HG03159 (cell line): ENCODE data around the gene ITGAD.

Source experiments
- ATAC-seq: cut with Tn5 transposase; IDR thresholded peaks from one replicate; pipeline ENCODE4 v1.9.1; 2021; ENCODE audit warnings: mild to moderate bottlenecking, moderate library complexity; ENCODE audit not compliant: unreplicated experiment

The ITGAD gene

DNA sequence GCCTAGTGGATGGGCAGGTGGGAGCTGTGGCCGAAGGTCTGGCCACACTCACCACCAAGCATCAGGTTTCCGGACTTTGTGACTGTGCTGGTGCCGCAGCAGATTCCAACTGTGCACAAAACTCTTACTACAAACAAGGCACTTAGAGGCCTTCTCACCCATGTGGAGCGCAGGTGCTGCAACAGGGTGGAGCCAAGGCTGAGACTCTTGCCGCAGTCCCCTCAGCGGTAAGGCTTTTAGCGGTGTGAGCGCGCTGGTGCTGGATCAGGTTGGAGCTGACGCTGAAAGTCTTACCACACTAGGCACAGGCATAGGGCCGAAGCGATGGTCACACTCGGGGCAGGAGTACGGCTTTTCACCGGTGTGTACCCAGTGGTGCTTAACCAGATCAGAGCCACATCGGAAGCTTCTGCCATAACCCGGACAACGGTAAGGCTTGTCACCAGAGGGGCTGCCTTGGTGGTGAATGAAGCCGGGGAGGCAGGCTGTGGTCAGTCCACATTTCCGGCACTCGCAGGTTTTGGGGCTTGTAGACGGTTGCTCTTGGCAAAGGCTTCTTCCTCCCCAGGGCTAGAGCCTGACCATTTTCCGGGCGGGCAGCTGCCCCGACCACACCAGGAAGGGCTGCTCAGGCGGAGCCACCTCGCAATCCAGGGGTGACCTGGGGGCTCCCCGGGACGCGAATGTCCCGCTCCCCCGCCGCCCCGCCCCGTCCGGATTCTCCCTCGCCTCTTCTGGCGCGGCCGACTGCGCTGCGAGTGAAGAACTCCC is 65.1 kb downstream of the ITGAD start:
- ATAC-seq: no peak

DNA sequence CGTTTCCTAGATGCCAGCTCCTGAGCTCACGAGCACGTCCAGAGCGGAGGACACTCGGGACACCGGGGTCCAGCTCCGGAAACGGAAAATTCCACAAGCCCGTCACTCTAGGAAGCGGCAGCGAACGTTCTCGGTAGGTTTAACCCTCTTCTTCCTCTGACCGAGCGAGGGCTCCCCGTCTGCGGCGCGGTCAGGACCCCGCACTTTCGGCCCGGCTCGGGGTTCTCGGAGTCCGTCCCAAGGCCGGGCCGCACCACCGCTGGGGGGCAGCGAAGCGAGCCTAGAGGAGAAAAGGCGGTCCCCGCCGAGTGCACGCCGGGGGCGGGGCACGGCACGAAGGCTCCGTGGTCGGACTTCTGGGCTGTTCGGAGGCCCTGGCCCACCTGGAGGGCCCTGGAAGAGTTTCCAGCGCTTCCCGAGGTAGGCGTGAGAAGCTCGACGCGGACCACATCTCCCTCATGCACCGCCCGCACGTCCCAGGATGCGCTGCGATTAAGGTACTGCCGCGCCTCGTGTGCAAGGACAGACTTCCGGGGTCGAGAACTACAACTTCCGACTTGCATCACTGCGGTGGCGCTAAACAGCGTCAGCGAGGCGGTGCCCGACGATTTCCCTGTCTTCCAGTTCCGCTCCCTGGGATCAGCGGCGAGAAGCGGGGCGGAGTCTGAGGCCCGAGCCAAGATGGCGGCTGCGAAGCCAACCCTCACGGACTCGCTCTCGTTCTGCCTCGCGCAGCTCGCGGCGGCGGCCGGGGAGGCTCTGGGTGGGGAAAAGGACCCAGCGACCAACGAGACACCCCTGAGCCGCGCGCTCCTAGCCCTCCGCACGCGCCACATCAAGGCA is 65.9 kb downstream of the ITGAD start, which contains the start of gene ARMC5:
ARMC5 (plus strand) TSS at position 658 of the 843 bp plus-strand sequence; CDS start at position 682, 24 bp downstream.
- peak; percentile 72 for ATAC-seq

DNA sequence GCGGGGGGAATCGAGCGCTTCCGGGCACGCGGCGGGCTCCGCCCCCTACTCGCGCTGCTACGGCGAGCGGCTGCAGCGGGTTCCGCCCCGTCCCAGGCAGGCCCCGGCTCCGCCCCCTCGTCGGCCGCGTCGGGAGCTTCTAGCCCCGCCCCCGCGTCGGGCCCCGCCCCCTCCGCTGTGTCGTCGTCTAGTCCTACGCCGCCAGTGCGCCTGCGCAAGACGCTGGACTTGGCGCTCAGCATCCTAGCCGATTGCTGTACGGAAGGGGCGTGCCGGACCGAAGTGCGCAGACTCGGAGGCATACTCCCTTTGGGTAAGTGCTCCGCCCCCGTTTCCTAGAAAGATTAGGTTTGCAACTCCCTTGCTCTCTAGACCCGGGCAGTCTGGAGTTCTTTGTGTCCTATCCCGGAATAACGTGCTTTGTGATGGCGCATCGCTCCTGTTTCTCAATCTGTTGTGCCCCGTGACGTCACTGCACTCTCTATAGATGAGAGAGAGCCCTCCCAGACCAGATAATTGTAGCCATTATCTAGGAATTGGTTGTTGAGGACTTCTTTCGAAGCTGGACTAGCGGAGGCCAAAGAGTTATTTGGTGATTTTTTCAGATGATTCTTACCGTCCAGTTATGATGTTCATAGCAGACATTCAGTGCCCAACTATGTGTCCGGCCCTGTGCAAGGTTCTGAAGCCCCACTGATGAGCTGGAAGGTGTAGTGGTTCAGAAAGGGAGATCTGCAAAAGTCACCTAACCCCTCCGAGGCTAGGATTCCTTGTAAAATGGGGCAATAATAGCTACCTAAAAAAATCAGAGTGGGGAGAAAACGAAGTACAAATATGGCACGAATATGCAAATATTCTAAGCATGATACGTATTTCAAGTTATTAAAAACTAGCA is 66.8 kb downstream of the ITGAD start:
- peak; percentile 67 for ATAC-seq

DNA sequence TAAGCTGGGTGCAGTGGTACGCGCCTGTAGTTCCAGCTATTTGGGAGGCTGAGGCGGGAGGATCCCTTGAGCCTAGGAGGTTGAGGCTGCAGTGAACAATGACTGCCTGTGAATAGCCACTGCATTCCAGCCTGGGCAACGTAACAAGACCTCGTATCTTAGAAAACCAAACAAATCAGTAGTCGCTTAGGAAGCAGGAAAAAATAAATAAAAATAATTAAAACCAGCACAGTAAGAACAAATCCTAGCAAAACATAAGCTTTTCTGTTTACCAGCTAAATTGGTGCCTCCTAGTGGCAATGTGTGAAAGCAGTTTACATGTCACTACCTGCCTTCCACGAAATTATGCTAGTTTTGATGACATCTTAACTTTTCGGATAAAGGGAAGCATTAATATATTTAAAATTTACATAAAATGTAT is 67.5 kb downstream of the ITGAD start:
- ATAC-seq: no peak

DNA sequence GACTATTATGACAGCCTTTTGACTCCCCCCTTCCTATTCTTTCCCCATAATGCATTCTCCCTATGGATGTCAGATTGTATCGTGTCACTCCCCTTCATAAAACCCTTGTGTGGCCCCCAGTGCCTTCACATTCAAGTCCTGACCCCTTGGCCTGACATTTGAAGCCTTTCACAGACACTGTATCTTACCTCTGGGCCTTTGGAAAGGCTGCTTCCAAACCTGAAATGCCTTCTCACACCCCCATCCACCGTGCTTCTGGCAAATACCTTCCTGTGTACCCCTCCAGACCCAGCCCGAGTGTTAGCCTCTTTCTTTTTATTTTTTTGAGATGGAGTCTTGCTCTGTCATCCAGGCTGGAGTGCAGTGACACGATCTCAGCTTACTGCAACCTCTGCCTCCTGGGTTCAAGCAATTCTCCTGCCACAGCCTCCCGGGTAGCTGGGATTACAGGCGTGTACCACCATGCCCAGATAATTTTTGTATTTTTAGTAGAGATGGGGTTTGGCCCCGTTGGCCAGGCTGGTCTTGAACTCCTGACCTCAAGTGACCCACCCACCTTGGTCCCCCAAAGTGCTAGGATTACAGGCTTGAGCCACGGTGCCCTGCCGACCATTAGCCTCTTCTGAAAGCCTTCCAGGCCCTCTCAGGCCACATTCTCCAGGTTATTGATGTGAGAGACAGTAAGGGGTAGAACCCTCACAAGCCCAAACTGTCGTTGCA is 68.2 kb downstream of the ITGAD start:
- ATAC-seq: no peak

DNA sequence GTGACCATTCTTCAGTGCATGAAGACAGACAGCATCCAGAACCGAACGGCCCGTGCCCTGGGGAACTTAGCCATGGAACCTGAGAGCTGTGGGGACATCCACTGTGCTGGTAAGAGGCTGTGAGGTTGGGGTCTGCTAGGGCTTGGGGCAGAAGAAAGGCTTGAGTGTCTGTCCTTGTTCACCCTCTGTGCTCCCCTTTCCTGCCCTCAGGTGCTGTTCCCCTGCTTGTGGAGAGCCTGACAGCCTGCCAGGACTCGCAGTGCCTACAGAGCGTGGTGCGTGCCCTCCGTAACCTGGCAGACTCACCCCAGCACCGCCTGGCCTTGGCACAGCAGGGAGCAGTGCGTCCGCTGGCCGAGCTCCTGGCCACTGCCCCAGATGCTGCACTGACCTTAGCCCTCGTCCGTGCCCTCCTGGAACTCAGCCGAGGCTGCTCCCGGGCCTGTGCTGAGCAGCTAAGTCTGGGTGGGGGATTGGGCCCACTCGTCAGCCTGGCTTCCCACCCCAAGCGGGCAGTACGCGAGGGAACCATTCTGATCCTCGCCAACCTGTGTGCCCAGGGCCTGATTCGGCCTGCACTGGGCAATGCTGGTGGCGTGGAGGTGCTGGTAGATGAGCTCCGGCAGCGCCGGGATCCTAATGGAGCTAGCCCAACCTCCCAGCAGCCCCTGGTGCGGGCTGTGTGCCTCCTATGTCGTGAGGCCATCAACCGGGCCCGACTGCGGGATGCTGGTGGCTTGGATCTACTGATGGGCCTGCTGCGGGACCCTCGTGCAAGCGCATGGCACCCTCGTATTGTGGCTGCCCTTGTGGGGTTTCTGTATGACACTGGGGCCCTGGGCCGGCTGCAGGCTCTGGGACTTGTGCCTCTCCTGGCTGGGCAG is 69.0 kb downstream of the ITGAD start:
- ATAC-seq: no peak

DNA sequence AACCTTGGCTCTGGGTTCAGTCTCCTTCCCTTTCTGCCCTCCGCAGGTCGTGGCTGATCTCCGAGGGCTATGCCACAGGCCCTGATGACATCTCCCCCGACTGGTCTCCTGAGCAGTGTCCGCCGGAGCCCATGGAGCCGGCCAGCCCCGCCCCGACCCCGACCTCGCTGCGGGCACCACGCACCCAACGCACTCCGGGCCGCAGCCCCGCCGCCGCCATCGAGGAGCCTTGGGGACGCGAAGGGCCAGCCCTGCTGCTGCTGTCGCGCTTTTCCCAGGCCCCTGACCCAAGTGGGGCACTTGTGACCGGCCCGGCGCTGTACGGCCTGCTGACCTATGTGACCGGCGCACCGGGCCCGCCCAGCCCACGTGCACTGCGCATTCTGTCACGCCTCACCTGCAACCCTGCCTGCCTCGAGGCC is 71.2 kb downstream of the ITGAD start:
- no peak for ATAC-seq

DNA sequence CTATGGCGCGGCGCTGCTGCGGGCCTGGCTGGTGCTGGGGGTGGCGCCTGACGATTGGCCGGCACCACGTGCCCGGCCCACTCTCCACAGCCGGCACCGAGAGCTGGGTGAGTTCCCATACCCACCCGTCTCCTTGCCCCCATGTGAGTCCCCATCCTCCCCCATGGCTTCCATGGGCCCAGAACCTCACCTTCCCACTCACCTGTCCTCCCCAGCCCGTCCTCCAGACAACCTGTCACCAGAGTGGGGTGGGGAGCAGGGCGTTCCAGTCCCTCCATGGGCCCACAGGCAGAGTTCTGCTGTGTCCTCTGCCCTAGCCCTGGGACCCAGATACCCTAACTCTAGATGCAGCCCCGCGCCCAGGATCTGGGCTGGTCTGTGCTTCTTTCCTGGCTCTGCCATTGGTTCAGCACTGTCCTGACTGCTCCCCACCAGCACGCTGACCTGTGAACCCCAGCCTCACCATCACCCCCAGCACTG is 71.7 kb downstream of the ITGAD start:
- no peak for ATAC-seq

DNA sequence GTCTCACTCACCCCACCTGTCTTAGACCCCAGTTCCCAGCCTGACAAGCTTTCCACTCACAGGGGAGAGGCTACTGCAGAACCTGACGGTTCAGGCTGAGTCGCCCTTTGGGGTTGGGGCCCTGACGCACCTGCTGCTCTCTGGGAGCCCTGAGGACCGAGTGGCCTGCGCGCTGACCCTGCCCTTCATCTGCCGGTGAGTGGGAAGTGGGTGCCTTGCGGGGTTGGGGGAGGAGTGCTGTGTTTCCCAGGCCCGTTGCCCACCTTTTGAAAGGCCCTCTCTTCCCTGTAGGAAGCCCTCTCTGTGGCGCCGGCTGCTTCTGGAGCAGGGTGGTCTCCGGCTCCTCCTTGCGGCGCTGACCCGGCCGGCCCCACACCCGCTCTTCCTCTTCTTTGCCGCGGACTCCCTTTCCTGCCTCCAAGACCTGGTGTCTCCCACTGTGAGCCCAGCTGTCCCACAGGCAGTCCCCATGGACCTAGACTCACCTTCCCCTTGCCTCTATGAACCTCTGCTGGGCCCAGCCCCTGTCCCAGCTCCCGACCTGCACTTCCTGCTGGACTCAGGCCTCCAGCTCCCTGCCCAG is 72.7 kb downstream of the ITGAD start:
- ATAC-seq: no peak

DNA sequence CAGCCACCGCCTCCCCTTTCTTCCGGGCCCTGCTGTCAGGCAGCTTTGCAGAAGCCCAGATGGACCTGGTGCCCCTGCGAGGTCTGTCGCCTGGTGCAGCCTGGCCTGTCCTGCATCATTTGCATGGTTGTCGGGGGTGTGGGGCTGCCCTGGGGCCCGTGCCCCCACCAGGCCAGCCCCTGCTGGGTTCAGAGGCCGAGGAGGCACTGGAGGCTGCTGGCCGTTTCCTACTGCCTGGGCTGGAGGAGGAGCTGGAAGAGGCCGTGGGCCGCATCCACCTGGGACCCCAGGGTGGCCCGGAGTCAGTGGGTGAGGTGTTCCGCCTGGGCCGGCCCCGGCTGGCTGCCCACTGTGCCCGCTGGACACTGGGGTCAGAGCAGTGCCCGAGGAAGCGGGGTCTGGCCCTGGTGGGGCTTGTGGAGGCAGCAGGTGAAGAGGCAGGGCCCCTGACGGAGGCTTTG is 73.3 kb downstream of the ITGAD start:
- ATAC-seq: no peak

DNA sequence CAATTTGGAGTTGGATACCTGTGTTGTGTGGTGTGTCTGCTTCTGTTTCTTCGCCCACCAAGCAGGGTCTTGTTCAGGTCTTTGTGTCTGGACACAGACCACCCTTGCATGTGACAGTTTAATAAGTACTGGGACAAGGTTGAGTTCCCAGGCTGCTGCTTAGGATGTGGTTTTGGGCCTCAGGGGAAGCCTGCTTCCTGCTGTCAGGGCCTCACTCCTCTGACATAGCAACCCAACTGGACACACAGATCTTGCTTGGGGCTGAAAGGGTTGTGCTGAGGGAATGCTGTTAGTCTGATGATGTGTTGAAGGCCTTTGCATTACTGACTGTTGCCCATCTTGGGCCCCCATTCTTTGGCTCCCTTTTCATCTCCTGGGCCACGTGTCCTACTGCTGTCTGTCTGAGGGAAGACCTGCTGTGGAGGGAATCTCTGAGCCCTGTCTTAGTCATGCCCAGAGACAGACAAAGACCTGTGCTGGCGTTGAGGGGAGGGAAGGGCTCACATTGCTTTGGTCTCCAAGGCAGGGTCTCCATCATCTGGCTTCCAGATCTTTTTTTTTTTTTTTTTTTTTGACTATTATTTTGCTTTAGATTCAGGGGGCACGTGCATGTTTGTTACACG is 74.1 kb downstream of the ITGAD start:
- ATAC-seq: peak; percentile 49

DNA sequence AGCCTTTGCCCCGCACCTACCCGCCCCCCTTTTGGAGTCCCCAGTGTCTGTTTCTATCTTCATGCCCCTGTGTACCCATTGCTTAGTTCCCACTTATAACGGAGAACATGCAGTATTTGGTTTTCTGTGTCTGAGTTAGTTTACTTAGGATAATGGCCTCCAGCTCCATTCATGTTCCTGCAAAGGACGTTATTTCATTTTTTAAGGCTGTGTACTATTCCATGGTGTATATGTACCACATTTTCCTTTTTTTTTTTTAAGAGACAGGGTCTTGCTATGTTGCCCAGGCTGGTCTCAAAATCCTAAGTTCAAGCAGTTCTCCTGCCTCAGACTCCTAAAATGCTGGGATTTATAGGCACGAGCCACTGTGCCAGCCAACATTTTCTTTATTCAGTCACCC is 74.7 kb downstream of the ITGAD start:
- ATAC-seq: no peak

DNA sequence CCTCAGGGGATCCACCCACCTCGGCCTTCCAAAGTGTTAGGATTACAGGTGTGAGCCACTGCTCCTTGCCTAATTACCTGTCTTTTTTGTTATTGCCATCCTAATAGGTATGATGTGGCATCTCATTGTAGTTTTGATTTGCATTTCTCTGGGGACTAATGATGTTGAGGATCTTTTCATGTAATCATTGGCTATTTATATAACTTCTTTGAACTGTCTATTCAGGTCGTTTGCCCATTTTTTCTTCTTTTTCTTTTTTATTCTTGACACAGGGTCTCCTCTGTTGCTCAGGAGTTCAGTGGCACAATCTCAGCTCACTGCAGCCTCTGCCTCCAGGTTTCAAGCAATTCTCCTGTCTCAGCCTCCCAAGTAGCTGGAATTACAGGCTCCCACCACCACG is 77.5 kb downstream of the ITGAD start:
- no peak for ATAC-seq

DNA sequence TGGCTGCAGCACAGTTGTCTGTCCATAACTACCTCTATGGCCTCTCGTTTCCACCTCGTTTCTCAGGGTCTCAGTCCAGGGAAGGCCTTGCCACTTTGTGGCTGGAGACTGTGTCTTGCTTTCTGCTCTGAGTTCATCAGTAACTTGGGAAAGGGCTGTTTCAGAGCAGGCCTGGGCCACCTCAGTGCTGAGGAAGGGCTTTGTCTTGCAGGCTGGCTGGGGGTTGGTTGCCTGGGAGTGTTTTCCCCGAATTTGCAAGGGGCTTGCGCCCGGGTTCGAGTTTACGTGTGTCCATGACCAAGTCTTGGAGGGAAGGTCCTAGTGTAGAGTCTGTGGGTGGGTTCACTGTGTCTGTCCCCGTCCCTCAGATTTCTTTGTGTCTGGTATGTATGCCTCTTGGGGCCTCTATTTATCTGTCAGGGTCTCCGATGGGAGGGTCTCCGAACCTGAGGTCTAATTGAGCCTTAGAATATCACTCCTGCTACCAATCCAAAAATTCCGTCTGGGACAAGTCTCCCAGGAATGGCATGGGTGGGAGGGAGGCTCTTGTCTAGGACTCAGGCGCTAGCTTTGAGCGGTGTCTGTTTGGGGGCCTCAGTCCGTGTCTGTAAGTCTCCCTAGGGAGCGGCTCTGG is 78.2 kb downstream of the ITGAD start:
- no peak for ATAC-seq

DNA sequence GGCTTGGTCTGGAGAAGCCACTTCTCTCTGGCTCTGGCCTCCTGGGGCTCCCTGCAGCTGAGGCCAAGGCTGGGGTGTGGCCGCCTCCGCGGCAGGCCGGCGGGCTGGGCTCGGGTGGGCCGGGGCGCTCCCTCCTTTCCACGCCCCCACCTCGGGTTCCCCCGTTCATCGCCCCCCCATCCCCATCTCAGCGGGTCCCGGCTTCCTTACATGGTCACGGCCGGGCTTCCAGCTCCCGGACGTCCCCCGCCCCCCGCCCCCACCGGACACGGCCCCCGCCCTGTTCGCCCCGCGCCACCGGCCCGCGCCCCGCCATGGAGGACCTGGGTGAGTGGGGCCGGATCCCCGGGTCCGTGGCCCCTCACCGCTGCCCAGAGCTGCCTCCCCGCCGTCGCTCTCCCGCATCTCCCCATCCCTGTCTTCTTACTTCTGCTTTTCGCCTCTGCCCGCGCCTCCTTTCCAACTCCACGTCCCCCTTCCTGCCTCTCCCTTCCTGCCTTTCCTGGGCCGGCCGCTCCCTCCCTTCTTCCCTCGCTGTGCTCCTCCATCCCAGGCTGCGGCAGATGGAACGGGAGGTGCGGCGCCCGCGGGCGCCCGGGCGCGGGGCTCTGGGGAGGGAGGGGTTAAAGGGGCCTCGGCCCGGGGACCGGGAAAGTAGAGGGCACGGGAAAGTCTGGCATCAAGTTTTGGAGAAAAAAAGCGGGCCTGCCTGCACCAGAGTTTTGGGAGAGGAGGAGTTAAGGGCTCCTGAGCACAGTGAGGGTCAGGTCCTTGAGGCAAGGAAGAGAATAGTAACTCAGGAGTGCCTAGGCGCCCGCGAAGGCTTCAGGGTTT is 79.0 kb downstream of the ITGAD start, which contains the start of gene TGFB1I1:
TGFB1I1 (plus strand) TSS at position 278 of the 834 bp plus-strand sequence; CDS start at position 315, 37 bp downstream.
- ATAC-seq: no peak

DNA sequence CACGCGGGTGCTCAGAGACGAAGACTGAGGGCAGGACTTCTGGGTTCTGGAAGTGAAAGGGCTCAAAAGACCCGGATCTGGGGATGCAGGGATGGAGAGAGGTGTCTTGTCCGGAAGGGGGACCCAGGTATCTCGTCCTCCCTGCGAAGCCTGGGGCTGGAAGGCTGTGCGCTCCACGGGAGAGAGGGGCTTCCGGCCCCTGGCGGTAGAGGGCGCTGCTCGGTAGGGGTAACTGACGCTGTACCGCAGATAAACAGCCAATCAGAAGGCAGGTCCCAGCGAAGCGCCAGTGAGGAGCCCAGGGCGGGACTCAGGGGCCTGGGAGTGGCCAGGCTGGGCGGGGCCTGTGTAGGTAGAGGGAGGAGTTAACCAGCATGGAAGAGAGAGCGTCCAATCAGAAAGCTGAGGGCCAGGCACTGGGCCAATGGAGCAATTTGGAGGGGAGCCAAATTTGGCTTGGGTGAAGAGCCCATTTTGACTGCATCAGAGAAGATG is 79.6 kb downstream of the ITGAD start:
- ATAC-seq: no peak
